T-helper 2 cell treated with Interferon-gamma antibody and Interleukin-4, amounts not matched to agents 5 μg/mL and 100 μg/mL, for 36 hours (primary cell): Measurements from ENCODE around the gene ANKH.
"Not testable (repeated sequence)": the region's sequence is repeated elsewhere in the genome, so short reads cannot be mapped to it uniquely, and the experiment has no call there.

Source experiments
- DNase-seq: peaks from one replicate; pipeline ENCODE4 v3.0.0; 2021; ENCODE audit warnings: low spot score
- H3K27ac Mint-ChIP-seq: one replicate; pipeline ENCODE4 v1.8.0; 2021; ENCODE audit warnings: mild to moderate bottlenecking, mixed read lengths
- H3K27me3 Mint-ChIP-seq: one replicate; pipeline ENCODE4 v1.8.0; 2021; ENCODE audit warnings: low read depth, mixed read lengths
- H3K36me3 Mint-ChIP-seq: one replicate; pipeline ENCODE4 v1.8.0; 2021; ENCODE audit warnings: low read depth, mixed read lengths
- H3K4me1 Mint-ChIP-seq: one replicate; pipeline ENCODE4 v1.8.0; 2021; ENCODE audit warnings: low read depth, mixed read lengths
- H3K4me3 Mint-ChIP-seq: one replicate; pipeline ENCODE4 v1.8.0; 2022; ENCODE audit warnings: mild to moderate bottlenecking, moderate library complexity, mixed read lengths
- H3K9me3 Mint-ChIP-seq: one replicate; pipeline ENCODE4 v1.8.0; 2021; ENCODE audit warnings: mixed read lengths

The ANKH gene

GRCh38 chr5:14871214-14872069 is at the start of gene ANKH:
ANKH (minus strand) TSS chr5:14871778; CDS start chr5:14871447, 331 bp downstream.
- Mint-ChIP-seq H3K9me3 (no peaks in the 10 kb centered on the region), H3K4me1 (peaks cover 26% of the 10 kb centered on the region), H3K27ac (peak within 1 kb of the TSS; percentile 93), H3K27me3 (peaks cover 12% of the 10 kb centered on the region), H3K36me3 (peaks cover 5% of the 10 kb centered on the region), H3K4me3 (peak within 1 kb of the TSS; percentile 95)
- peak; percentile 85 for DNase-seq

- Mint-ChIP-seq H3K36me3 (no peaks in the 10 kb centered on the region), H3K4me3 (no peak overlapping the region), H3K9me3 (peaks cover 5% of the 10 kb centered on the region), H3K27ac (no peak overlapping the region), H3K27me3 (no peaks in the 10 kb centered on the region), H3K4me1 (peaks cover 9% of the 10 kb centered on the region)
- no peak for DNase-seq
Measured at GRCh38 chr5:14920121-14920520, 48.5 kb upstream of the ANKH start.

- not testable (repeated sequence) for H3K27ac Mint-ChIP-seq, H3K27me3 Mint-ChIP-seq, H3K36me3 Mint-ChIP-seq, H3K9me3 Mint-ChIP-seq, H3K4me3 Mint-ChIP-seq, H3K4me1 Mint-ChIP-seq, DNase-seq
Measured at GRCh38 chr5:14919106-14919505, 47.5 kb upstream of the ANKH start.

- peaks cover 5% of the 10 kb centered on the region for H3K9me3 Mint-ChIP-seq
- no peak overlapping the region for H3K27ac Mint-ChIP-seq
- H3K27me3 Mint-ChIP-seq: no peaks in the 10 kb centered on the region
- no peaks in the 10 kb centered on the region for H3K4me1 Mint-ChIP-seq
- H3K4me3 Mint-ChIP-seq: no peak overlapping the region
- H3K36me3 Mint-ChIP-seq: no peaks in the 10 kb centered on the region
- no peak for DNase-seq
Measured at GRCh38 chr5:14917719-14918118, 46.1 kb upstream of the ANKH start.

GRCh38 chr5:14915291-14915952 is 43.8 kb upstream of the ANKH start:
- DNase-seq: no peak
- Mint-ChIP-seq H3K27me3 (no peaks in the 10 kb centered on the region), H3K27ac (no peak overlapping the region), H3K36me3 (no peaks in the 10 kb centered on the region), H3K4me1 (no peaks in the 10 kb centered on the region), H3K4me3 (no peak overlapping the region), H3K9me3 (peaks cover 5% of the 10 kb centered on the region)

- Mint-ChIP-seq H3K36me3 (no peaks in the 10 kb centered on the region), H3K4me1 (no peaks in the 10 kb centered on the region), H3K27ac (no peak overlapping the region), H3K9me3 (peaks cover 5% of the 10 kb centered on the region), H3K4me3 (no peak overlapping the region), H3K27me3 (peaks cover under 1% of the 10 kb centered on the region)
- DNase-seq: no peak
Measured at GRCh38 chr5:14914623-14915260, 43.2 kb upstream of the ANKH start.

GRCh38 chr5:14914193-14914592 is 42.6 kb upstream of the ANKH start:
- H3K36me3 Mint-ChIP-seq: no peaks in the 10 kb centered on the region
- H3K9me3 Mint-ChIP-seq: peaks cover 5% of the 10 kb centered on the region
- no peak overlapping the region for H3K27ac Mint-ChIP-seq
- peaks cover 2% of the 10 kb centered on the region for H3K27me3 Mint-ChIP-seq
- no peak overlapping the region for H3K4me3 Mint-ChIP-seq
- H3K4me1 Mint-ChIP-seq: no peaks in the 10 kb centered on the region
- DNase-seq: no peak

GRCh38 chr5:14913096-14913495 is 41.5 kb upstream of the ANKH start:
- H3K36me3 Mint-ChIP-seq: no peaks in the 10 kb centered on the region
- H3K4me1 Mint-ChIP-seq: no peaks in the 10 kb centered on the region
- DNase-seq: no peak
- peaks cover 2% of the 10 kb centered on the region for H3K27me3 Mint-ChIP-seq
- no peak overlapping the region for H3K27ac Mint-ChIP-seq
- H3K4me3 Mint-ChIP-seq: no peak overlapping the region
- peaks cover 5% of the 10 kb centered on the region for H3K9me3 Mint-ChIP-seq

- no peaks in the 10 kb centered on the region for H3K36me3 Mint-ChIP-seq
- no peak overlapping the region for H3K27ac Mint-ChIP-seq
- no peak overlapping the region for H3K4me3 Mint-ChIP-seq
Measured at GRCh38 chr5:14912206-14912605, 40.6 kb upstream of the ANKH start.

GRCh38 chr5:14909369-14909768 is 37.8 kb upstream of the ANKH start:
- no peaks in the 10 kb centered on the region for H3K9me3 Mint-ChIP-seq
- no peak overlapping the region for H3K4me3 Mint-ChIP-seq
- H3K4me1 Mint-ChIP-seq: no peaks in the 10 kb centered on the region
- no peaks in the 10 kb centered on the region for H3K36me3 Mint-ChIP-seq
- DNase-seq: no peak
- no peak overlapping the region for H3K27ac Mint-ChIP-seq
- peaks cover 4% of the 10 kb centered on the region for H3K27me3 Mint-ChIP-seq

More at GRCh38 chr5:14912206-14912605, 40.6 kb upstream of the ANKH start:
- Mint-ChIP-seq H3K4me1 (no peaks in the 10 kb centered on the region), H3K9me3 (peaks cover 5% of the 10 kb centered on the region), H3K27me3 (peaks cover 2% of the 10 kb centered on the region)
- no peak for DNase-seq

GRCh38 chr5:14908172-14908571 is 36.6 kb upstream of the ANKH start:
- Mint-ChIP-seq H3K9me3 (no peaks in the 10 kb centered on the region), H3K36me3 (no peaks in the 10 kb centered on the region), H3K27ac (no peak overlapping the region), H3K4me1 (no peaks in the 10 kb centered on the region), H3K27me3 (peaks cover 4% of the 10 kb centered on the region), H3K4me3 (no peak overlapping the region)
- DNase-seq: no peak

- Mint-ChIP-seq H3K4me3 (no peak overlapping the region), H3K27me3 (peaks cover 4% of the 10 kb centered on the region), H3K36me3 (no peaks in the 10 kb centered on the region)
Measured at GRCh38 chr5:14906628-14907027, 35.0 kb upstream of the ANKH start.

GRCh38 chr5:14902826-14903560 is 31.4 kb upstream of the ANKH start:
- no peaks in the 10 kb centered on the region for H3K4me1 Mint-ChIP-seq
- H3K9me3 Mint-ChIP-seq: no peaks in the 10 kb centered on the region
- peaks cover 3% of the 10 kb centered on the region for H3K27me3 Mint-ChIP-seq
- H3K4me3 Mint-ChIP-seq: no peak overlapping the region
- H3K36me3 Mint-ChIP-seq: no peaks in the 10 kb centered on the region
- no peak for DNase-seq
- no peak overlapping the region for H3K27ac Mint-ChIP-seq

More at GRCh38 chr5:14906628-14907027, 35.0 kb upstream of the ANKH start:
- Mint-ChIP-seq H3K27ac (no peak overlapping the region), H3K9me3 (no peaks in the 10 kb centered on the region), H3K4me1 (no peaks in the 10 kb centered on the region)
- DNase-seq: no peak
